ENCODE measurements around the gene IER5.

IER5 gene

DNA sequence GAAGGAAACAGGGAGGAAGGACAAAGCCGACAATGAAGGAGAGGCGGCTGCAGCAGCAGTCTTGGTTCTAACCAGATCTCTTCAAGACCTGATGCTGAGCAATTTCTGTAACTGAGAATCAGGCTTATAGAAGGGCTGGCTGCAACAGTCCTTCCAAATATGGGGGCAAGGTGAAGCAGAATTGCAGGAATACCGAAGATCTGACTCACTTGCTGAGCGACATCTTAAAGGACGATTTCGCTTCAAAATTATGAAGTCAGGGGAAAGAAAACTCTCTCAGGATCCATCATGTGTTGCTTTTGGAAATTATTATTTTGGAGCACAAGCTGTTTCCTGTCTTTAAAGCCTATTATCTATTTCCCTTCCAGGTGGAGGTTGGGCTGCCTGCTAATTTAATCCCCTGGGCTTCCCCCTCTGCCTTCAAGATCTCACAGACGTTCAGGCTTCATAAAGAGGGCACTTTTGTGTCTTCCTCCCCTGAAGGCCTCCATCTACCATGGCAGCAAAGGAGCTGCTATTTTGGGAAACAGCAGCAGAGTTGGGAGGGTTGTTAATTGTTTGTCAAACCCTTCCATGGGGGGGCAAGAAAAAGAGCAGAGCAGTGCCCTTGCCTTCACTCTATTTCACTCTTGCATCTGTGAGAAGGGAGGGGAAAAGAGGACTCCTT, 10.8 kb upstream of the IER5 start:
- no peak for DNase-seq

DNA sequence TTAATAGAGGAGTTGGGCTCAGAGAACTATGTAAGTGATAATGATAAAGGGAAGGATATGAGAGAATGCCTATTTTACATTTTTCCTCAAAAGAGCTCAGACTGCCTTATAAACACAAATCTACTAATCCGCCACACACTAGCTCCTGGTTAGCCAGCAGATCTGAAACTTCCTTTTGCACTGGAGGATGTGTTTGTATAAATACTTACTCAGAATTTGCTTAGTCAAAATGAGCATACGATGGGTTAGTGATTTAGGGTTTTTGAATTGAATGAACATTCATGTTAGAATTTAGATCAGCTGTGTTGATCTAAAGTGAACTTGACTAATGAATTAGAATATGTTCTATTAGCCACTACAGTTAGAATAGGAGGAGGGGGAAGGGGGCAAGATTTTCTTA, 9.1 kb upstream of the IER5 start:
- no peak for DNase-seq

DNA sequence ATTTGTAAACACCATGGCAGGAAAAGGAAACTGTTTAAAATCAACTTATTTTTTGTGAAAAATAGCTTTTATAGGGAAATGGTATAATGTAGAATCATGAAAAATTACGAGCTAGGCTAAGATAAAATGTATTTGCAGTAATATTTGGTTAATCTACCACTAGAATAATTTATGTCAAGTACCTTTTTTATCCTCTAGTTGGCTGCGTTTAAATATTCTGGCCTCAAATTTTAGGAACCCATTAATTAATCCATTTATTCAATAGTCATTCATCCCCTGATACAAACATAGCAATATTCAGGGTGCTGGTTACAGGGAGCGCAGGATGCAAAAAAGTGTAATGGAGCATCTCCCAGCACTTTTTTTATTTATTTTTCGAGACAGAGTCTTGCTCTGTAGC, 8.6 kb upstream of the IER5 start:
- DNase-seq: no peak

DNA sequence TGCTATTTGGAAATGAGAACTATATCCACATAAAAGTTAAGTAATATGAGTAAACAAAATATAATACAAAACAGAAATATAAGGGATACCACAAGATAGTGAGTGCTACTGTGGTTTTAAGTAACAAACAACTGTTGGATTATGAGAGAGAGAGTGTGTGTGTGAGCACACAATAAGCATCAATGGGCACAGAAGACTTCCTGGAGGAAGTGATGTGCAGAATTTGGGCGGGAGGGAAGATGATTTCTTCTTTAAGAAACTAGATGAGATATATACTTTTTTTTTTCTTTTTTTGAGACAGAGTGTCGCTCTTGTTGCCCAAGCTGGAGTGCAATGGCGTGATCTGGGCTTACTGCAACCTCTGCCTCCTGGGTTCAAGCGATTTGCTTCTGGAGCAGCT, 7.9 kb upstream of the IER5 start:
- DNase-seq: peak; percentile 64

DNA sequence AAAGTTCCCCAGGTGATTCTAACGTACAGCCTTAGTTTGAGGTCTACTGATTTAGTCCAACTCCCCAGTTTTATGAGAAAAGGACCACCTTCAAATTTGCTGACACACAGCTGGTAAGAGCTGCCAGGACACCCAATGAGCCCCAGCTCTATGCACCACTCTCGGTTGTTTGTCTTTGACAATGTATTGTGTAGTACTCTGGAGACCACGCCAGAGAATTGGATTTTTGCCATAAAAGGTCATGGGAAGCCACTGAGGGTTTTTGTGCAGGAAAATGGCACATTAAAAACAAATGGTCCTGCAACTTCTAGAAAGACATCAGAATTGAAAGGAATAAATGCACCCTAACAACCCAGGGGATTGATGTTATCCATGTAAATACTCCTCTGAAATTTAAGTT, 7.1 kb upstream of the IER5 start:
- DNase-seq: no peak

DNA sequence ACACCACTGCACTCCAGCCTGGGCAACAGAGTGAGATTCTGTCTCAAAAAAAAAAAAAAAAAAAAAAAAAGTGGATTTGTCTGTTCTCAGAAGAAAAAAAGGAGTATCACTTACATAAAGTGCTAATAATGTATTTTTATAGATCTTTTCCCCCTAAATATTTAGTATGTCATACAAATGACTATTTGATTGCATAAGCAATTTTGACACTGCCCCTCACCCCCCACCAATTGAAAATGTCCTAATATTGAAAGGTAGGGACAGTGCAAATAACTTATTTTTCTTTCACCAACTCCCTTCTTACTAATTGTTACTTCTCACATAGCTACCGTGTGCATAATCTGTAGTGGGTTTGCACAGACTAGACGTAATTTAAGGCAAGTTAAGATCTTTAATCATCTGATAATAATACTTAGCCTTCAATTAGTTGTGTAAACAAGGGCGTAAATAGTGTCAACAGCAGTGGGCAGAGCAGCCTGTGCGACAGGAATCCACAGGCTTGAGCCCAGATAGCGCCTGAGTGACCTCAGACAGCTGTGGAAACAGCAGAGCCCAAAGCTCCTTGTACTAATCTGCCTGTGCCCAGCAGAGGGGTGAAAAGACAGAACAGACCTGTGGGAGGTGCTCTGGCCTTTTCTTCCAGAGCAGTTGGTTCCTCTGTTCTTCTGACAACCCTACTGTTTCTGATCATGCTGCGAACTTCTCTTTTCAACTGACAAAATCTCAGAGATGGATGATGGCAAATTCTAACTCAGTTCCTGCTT, 4.5 kb upstream of the IER5 start:
- peak; percentile 93 for DNase-seq

DNA sequence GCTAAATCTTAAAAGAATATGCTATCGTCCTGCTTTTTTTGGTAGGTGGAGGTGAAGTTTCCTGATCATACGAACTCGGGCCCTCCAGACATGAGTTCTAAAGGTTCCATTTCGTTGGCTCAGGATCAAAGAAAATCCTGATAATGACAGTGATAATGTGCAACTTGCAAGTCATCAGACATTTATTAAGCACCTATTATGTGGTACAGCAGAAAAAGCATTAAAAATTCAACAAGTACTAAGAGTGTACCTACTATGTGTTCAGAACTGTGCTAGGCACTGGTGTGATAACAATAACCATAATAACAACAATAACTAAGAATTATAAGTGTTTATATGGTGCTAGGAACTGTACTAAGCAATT, 3.9 kb upstream of the IER5 start:
- DNase-seq: no peak

DNA sequence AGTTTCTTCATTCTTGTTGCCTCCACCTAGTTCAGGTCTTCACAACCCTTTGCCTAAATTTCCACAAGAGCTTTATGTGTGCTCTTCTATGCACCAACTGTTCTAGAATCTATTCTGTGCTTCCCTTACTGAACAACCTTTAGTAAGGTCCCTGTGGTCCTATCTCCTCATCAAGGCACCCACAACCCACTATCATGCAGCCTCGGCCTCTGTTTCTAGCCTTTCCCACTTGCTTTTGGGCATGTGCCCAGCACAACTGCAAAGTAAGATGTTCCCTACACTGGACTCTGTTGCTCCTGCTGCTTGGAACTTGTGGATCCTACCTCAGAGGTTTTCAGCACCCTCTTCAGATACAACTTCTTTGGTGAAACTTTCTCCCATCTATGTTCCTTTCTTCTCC, 2.4 kb upstream of the IER5 start:
- DNase-seq: peak; percentile 35

DNA sequence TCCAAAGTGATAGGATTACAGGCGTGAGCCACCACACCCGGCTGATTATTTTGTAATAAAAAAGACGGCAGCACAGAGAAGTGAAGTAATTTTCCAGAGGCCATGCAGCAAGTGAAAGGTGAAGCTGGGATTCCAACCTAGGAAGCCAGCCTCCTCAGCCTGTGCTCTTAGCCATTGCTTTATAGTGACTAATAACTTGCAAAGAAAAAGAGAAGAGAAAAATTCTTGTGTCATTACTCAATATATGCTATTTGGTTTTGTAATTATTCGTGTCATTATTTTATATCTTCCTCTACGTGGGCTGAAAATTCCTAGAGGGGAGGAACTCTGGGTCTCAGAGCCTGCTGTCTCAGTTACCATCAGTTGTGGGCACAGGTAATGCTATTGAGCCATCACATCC, 1.6 kb upstream of the IER5 start:
- DNase-seq: no peak

DNA sequence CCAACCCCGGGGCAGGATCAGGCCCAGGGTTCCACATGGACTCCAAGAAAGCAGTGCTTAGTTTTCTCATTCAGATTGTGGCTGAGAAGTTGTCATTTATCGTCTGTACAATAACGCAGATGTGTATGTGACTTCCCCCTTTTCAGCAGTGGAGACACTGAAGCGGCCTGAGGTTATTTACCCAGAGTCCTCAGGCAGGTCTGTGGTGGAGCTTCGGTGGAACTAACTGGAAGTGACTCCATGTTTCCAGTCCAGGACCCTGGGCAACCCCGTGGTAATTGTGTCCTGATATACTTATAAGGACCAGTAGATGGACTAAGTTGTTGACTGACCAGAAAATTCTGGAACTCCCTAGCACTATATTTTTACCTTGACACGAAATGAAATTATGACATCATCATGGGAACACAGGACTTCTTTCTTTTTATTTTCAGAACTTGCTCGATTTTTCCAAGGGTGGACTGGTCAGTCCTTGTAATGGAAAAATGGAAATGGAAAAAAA, 1.0 kb upstream of the IER5 start:
- peak; percentile 89 for DNase-seq

DNA sequence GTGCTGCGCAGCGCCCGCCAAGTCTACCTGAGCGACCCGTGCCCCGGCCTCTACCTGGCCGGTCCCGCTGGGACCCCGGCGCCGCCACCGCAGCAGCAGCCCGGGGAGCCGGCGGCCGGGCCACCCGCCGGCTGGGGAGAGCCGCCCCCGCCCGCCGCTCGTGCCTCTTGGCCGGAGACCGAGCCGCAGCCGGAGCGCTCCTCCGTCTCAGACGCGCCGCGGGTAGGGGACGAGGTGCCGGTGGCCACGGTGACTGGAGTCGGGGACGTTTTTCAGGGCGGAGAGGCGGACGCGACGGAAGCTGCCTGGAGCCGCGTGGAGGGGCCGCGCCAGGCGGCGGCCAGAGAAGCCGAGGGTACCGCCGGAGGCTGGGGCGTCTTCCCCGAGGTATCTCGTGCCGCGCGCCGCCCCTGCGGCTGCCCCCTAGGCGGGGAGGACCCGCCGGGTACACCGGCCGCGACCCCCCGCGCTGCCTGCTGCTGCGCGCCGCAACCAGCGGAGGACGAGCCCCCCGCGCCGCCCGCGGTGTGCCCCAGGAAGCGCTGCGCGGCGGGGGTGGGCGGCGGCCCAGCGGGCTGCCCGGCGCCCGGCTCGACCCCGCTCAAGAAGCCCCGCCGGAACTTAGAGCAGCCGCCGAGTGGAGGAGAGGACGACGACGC, 646 bp downstream of the IER5 start:
- DNase-seq: peak; percentile 52

DNA sequence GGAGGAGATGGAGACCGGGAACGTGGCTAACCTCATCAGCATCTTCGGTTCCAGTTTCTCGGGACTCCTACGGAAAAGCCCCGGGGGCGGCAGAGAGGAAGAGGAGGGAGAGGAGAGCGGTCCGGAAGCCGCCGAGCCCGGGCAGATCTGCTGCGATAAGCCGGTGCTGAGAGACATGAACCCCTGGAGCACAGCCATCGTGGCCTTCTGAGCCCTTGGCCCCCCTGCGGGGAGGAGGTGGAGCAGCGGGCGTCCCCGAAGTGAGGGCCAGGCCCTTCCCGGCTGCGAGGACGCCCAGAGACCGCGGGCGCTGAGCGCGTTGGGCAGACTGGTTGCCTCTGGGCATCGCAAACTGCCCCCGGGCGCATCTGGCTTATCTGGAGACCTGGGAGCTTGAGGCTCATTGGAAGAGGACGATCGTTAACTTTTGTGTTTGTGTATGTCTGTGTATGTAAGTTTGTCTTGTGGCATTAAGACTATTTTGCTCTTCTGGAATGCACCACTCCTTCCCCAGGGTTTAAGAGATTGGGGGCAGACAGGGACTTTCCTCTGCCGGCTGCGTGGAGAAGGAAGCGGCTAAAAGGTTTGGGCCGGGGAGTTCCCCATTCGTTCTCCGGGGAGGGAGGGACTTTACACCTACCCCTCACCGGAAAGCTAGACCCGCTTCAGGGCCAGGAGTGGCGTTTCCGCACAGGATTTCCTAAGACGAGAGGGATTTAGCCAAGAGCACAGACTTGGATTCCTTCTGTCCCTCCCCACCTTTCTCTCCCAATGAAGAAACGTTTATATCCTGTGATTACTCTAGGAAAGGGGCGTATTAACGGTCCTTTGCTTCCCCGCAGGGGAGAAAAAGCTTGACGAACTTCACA, 1.4 kb downstream of the IER5 start:
- peak; percentile 87 for DNase-seq

DNA sequence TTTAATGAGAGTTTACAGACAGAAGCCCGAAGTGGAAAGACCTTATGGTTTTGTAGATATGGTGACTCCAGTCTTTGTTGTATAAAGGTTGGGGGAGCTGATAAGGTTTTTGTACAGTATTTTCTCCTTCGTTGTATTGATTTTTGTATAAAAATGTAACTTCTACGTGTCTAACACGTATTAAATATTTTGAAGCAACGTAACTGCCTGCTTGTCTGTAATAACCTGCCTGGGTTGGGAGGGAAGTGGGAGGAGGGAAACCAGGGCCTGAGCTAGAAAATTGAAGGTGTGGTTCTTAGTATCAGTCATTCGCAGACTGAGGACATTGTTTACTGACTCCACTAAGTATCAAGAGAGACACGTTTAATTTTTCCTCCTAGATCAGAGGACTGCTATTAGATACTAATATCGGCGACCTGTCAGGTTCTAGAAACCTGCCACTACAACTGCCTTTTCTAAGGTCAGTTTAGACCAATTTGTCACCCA, 2.2 kb downstream of the IER5 start:
- DNase-seq: peak; percentile 82

DNA sequence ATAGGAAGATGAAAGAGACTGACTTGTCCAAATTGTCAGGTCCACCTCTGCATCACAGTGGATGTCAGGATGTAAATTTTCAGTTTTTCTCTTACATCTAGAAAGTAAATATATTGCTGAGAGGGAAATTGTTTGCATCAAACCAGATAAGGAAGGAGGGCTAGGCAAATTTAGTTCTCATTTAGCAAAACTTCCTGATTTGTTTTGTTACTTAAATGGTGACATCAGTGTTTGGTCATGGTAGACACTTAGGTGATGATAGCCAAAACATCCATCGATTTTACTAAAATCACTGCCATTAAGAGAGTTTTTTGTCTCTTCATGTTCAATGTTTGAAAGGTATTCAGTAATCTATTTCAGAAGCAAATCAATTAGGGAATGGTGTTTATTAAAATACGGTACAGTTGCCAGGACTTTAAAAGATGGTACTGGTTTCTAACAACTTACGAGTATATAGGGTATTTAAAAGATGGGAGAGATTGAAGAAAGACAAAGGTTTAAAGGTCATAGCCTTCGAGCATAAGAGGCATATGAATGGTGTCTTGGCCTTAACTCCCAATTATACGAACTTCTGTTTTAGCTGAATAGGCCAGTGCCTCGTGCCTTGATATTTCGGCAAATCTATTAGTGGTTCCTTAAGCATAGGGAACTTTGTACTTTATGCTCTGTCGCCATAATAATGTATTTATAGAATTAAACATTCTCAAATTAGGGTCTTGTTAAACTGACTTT, 3.0 kb downstream of the IER5 start:
- DNase-seq: no peak

DNA sequence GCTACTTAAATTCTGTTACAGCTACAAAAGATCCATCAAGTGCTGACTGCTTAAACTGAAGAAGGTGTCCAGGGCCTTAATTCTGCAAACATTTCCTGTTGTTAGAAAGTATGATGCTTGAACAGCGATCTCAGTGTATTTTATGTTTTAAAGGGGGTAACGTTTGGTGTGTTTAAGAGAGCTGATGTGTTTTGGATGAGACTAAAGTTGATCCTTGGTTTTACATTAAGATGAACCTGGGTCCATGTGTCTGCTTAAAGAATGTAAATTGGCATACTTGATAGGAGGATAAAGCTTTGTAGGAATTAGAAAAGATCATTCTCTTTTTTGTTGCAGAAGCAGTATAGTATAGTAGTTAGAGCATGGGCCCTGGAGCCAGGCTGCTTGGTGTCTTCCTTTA, 3.6 kb downstream of the IER5 start:
- DNase-seq: no peak

DNA sequence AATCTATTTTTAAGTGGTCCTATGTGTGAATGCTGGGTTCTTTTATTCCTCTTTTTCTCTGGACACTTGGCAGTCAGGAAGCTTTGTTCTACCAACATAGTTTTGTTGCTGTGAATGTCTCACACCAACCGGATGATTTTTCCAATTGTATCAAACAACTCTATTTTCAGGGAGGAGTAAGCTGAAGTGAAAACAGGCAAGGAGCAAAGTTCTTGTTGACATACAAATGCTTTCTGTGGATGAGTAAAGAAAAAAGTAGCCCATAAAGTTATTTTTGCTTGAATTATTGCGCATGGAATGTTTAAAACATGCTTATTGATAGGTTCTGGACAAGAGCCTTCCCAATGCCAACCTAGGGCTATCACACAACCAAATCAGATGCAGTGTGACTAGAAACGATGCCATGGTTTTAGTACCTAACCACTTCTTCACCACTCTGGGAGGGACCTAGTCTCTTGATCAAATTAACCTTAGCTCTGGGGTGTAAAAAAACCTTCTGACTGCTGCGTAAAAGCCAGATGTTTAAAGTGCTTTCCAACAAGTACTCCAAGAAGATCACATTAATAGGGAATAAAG, 4.5 kb downstream of the IER5 start:
- no peak for DNase-seq

DNA sequence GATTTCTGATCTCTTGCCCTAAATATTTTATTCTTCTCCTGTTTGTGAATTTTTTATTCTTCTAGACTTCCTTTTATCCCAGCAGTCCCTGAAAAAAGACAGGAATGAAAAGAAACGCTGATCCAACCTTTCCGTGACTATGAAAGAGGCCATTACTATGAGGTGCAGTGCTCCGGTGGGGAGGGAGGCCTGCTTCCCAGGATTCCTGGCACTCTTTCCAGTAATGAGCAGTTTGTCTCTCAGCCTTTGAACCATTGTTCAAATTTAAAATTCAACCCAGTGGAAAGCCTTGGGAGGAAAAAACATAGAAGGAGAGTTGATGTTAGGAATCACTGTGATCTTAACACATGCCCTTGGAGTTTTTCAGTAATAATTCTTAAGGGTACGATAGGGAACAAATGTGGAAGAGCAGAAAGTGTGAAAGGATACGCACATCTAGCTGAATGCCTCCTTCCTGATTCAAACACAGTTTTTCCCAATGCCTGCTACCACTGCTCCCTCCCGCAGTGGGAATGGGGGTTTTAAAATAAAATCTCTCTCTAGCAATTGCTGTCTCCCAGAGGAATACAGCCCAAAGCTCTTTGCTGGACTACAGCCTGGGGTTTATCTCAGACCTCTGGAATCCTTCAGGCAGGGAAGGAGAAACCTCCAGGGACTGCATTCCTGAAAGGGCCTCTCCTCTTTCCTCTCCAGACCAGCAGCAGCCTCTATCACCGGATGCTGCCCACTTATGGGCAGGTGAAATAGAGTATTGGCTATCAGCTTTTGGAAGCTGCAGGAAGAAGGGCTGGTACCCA, 6.1 kb downstream of the IER5 start:
- no peak for DNase-seq

DNA sequence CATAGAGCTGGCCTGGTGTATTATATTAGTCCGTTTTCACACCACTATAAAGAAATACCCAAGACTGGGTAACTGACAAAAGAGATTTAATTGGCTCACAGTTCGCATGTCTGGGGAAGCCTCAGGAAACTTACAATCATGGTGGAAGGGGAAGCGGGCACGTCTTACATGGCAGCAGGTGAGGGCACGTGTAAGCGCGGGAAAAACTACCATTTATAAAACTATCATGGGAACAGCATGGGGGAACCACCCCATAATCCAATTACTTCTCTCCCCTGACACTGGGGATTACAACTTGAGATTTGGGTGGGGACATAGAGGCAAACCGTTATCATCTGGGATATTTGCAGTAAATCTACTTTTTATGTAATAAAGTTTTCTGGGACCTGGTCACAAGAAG, 6.8 kb downstream of the IER5 start:
- no peak for DNase-seq

DNA sequence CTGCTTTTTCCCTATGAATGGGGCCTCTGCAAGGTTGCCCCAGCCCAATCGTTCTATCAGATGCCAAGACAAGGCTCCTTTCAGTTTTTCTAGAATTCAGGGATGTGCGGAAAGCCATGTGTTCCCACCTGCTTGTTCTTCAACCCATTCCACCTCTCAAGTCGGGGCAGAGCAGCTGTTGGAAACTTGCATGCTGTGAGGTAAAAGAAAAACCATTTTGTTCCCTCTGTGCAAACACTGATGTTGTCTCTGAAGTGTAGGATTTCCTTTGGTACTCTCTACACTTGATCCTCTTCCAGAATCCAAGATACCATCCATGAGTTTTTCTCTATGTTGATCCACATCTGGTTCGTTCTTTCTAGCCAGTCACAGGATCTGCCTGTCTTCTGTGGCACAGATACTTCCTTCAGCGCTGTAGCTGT, 7.3 kb downstream of the IER5 start:
- DNase-seq: no peak

DNA sequence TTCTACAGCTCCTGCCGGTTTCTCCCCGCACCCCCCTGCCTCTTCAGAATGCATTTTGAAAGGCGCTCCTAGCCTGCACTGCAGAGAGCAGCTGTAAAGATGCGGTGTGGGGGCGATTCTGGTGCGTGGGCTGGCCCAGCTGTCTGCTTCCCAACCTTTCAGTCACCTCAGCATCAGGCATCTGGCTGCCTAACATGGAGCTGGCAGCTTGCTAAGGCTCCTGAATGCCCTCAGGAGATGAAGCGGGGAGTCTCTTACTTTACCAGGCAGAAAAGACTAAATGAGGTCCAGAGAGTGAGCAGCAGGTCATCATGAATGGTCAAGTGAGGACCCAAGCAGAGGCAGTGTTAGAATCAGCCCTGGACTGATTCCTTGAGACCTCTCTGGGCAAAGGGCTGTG, 8.7 kb downstream of the IER5 start:
- DNase-seq: no peak
